SK-N-SH (cell line): ENCODE measurements around the gene ECM1. TPM values are rescaled to one million over a fixed set of nuclear protein-coding genes. Genes with fewer than 3 reads are reported as not detected.

ENCODE experiments used
- CTCF ChIA-PET: fragments of 300-600, 350-600 bp; formaldehyde crosslinking; extraction: SDS; loops from one replicate; lab custom pipeline; 2021; lab: Yijun Ruan, JAX
- POLR2A ChIA-PET: fragments of 350-600 bp; sonication (Branson Sonifier 250); formaldehyde crosslinking; extraction: SDS; loops from one replicate; lab custom pipeline; 2020; ENCODE audit warnings: antibody characterized with exemption, inconsistent platforms; lab: Yijun Ruan, JAX
- DNase-seq: peaks from one replicate; pipeline ENCODE4 v3.0.0; 2012
- H2AFZ ChIP-seq: fragments of 200-600 bp; sonication (generic); 2 replicates; pipeline ENCODE4 v1.8.1; 2016; ENCODE audit warnings: antibody characterized with exemption, mild to moderate bottlenecking, low read depth
- H3F3A ChIP-seq: fragments of 200-600 bp; sonication (generic); replicated peaks from 2 replicates; pipeline ENCODE3; 2016; ENCODE audit warnings: antibody characterized with exemption, mild to moderate bottlenecking; ENCODE audit not compliant: insufficient read depth
- H3K27ac ChIP-seq, 2 experiments: fragments of 200-500 bp in 1 of 2; fragments of 200-600 bp in 1 of 2; sonication (Bioruptor generic) in 1 of 2; sonication (generic), shearing (Covaris generic) in 1 of 2; 2 replicates each; pipeline versions ENCODE4 v1.5.1 to v1.6.1; 2014 to 2016; ENCODE audit warnings: low read depth in 2 of 2, inconsistent platforms in 1 of 2, low read length in 1 of 2, mild to moderate bottlenecking in 1 of 2, mixed read lengths in 1 of 2
- H3K27me3 ChIP-seq: fragments of 200-600 bp; sonication (generic), shearing (Covaris generic); 2 replicates; pipeline ENCODE4 v1.6.1; 2016; ENCODE audit warnings: mixed run types; ENCODE audit not compliant: insufficient read depth
- H3K36me3 ChIP-seq, 2 experiments: fragments of 200-500 bp in 1 of 2; fragments of 200-600 bp in 1 of 2; sonication (Bioruptor generic) in 1 of 2; sonication (generic) in 1 of 2; replicated peaks in 1 of 2; 2 replicates each; pipeline versions ENCODE3 to v1.5.1; 2014 to 2016; ENCODE audit warnings: low read length in 1 of 2, mild to moderate bottlenecking in 1 of 2; ENCODE audit not compliant: insufficient read depth in 2 of 2, control insufficient read depth in 1 of 2
- H3K4me1 ChIP-seq, 2 experiments: fragments of 200-500 bp in 1 of 2; fragments of 200-600 bp in 1 of 2; sonication (Bioruptor generic) in 1 of 2; sonication (generic), shearing (Covaris generic) in 1 of 2; 2 replicates each; pipeline versions ENCODE4 v1.5.1 to v1.6.1; 2014 to 2016; ENCODE audit warnings: low read depth in 1 of 2, low read length in 1 of 2, mixed run types in 1 of 2; ENCODE audit not compliant: insufficient read depth in 2 of 2, control insufficient read depth in 1 of 2
- H3K4me2 ChIP-seq: fragments of 200-600 bp; sonication (generic), shearing (Covaris generic); 2 replicates; pipeline ENCODE4 v1.6.1; 2017; ENCODE audit warnings: mixed run types
- H3K4me3 ChIP-seq, 2 experiments: fragments of 200-500 bp in 1 of 2; fragments of 200-600 bp in 1 of 2; sonication (Bioruptor generic) in 1 of 2; sonication (generic), shearing (Covaris generic) in 1 of 2; 2 replicates each; pipeline versions ENCODE4 v1.5.1 to v1.8.1; 2014 to 2016; ENCODE audit warnings: low read depth in 2 of 2, inconsistent platforms in 1 of 2, low read length in 1 of 2, mild to moderate bottlenecking in 1 of 2, mixed read lengths in 1 of 2, moderate library complexity in 1 of 2
- H3K79me2 ChIP-seq: fragments of 200-600 bp; sonication (generic); 2 replicates; pipeline ENCODE4 v1.8.1; 2017; ENCODE audit warnings: mild to moderate bottlenecking; ENCODE audit not compliant: insufficient read depth
- H3K9ac ChIP-seq: fragments of 200-600 bp; sonication (generic); 2 replicates; pipeline ENCODE4 v1.6.1; 2017; ENCODE audit warnings: mixed run types
- H3K9me2 ChIP-seq: fragments of 200-600 bp; sonication (generic); 2 replicates; pipeline ENCODE4 v1.6.1; 2017; ENCODE audit warnings: mixed run types
- H3K9me3 ChIP-seq: fragments of 200-600 bp; sonication (generic); 2 replicates; pipeline ENCODE4 v1.6.1; 2017; ENCODE audit warnings: mixed run types, mild to moderate bottlenecking, moderate library complexity
- H4K20me1 ChIP-seq: fragments of 200-600 bp; sonication (generic); 2 replicates; pipeline ENCODE4 v1.6.1; 2017; ENCODE audit warnings: mild to moderate bottlenecking, mixed run types; ENCODE audit not compliant: insufficient read depth
- CHD2 ChIP-seq: fragments of 150-350 bp; IDR thresholded peaks from 2 replicates; pipeline ENCODE4 v1.6.1; 2018; ENCODE audit warnings: low read length; ENCODE audit not compliant: partially characterized antibody
- EP300 ChIP-seq, 2 experiments: IDR thresholded peaks; 2 replicates each; pipeline versions ENCODE4 v1.4.0 to v1.6.1; 2012; ENCODE audit warnings: borderline replicate concordance in 1 of 2, low read depth in 1 of 2, low read length in 1 of 2
- EZH2phosphoT487 ChIP-seq: fragments of 200-600 bp; sonication (generic); IDR thresholded peaks from 2 replicates; pipeline ENCODE4 v1.6.1; 2017; ENCODE audit warnings: low read depth, mixed run types, mild to moderate bottlenecking, antibody characterized with exemption, moderate library complexity, borderline replicate concordance
- GABPA ChIP-seq: IDR thresholded peaks from 2 replicates; pipeline ENCODE4 v1.4.0; 2012; ENCODE audit warnings: low read depth, mild to moderate bottlenecking
- GATA2 ChIP-seq: sonication (generic); formaldehyde crosslinking; IDR thresholded peaks from 2 replicates; pipeline ENCODE4 v1.5.0; 2020; ENCODE audit warnings: mild to moderate bottlenecking, missing genetic modification reagents
- RCOR1 ChIP-seq: fragments of 150-350 bp; IDR thresholded peaks from 2 replicates; pipeline ENCODE4 v1.6.1; 2017; ENCODE audit warnings: antibody characterized with exemption, low read length
- RFX5 ChIP-seq: IDR thresholded peaks from 2 replicates; pipeline ENCODE4 v1.6.1; 2012; ENCODE audit warnings: mild to moderate bottlenecking, improper control_type of control experiment, low read length
- RXRA ChIP-seq: IDR thresholded peaks from 2 replicates; pipeline ENCODE4 v1.4.0; 2012; ENCODE audit warnings: low read depth, mild to moderate bottlenecking, borderline replicate concordance
- SIN3A ChIP-seq: IDR thresholded peaks from 2 replicates; pipeline ENCODE4 v1.6.1; 2012; ENCODE audit warnings: low read depth, mild to moderate bottlenecking, low read length, moderate library complexity, borderline replicate concordance
- SMC3 ChIP-seq: IDR thresholded peaks from 2 replicates; pipeline ENCODE4 v1.6.1; 2012; ENCODE audit warnings: low read depth, low read length, improper control_type of control experiment
- TAF1 ChIP-seq: IDR thresholded peaks from 2 replicates; pipeline ENCODE4 v1.6.1; 2012; ENCODE audit warnings: low read depth, mild to moderate bottlenecking, low read length, moderate library complexity, borderline replicate concordance
- TCF12 ChIP-seq: IDR thresholded peaks from 2 replicates; pipeline ENCODE4 v1.4.0; 2012
- YY1 ChIP-seq: IDR thresholded peaks from 2 replicates; pipeline ENCODE4 v1.4.0; 2012; ENCODE audit warnings: low read depth, mild to moderate bottlenecking
- WGBS: methylation state at CpG from one replicate; pipeline ENCODE4 v1.1.6; 2017; ENCODE audit warnings: low lambda C conversion rate; 5-methylcytosine and 5-hydroxymethylcytosine counted together
- polyA plus RNA-seq, 3 experiments: library from polyadenylated mRNA; depleted of rRNA; stranded (reverse); fragments of >200 nt; gene quantifications; 2 replicates each; pipeline ENCODE4 v1.2.3, GENCODE V29; 2012
- TF ChIP-seq, protein P1 (sequence below): IDR thresholded peaks from 2 replicates; pipeline ENCODE4; 2012
- TF ChIP-seq, protein P2 (sequence below): IDR thresholded peaks from 2 replicates; pipeline ENCODE4 v1.6.1; 2012; ENCODE audit warnings: mild to moderate bottlenecking, low read depth, low read length, moderate library complexity

Gene ECM1
- polyA plus RNA-seq, 1 of the 3 experiments (the other 2 are of a cell fraction) = 32.3 TPM

- WGBS = 96% methylated on average over 13 of the region's 23 CpGs
- H3K27ac ChIP-seq = no peak overlapping the region
- peaks cover 5 to 13% of the 10 kb centered on the region in 2 experiments; a peak in 2 of 4 replicates for H3K4me1 ChIP-seq
- H3K27me3 ChIP-seq = no peaks in the 10 kb centered on the region
- no peaks in the 10 kb centered on the region for H3K36me3 ChIP-seq
- POLR2A ChIA-PET = interaction anchor here (0.8 kb wide), 1 partner anchor 9 kb away, joined by 3 read pairs; no protein-coding TSS in a partner anchor
- H2AFZ ChIP-seq = no peak overlapping the region
- H3K4me2 ChIP-seq = no peak overlapping the region
- peaks cover 17% of the 10 kb centered on the region for H3F3A ChIP-seq
- H4K20me1 ChIP-seq = no peaks in the 10 kb centered on the region
- no peak overlapping the region for H3K9ac ChIP-seq
- DNase-seq = no peak
- H3K79me2 ChIP-seq = peaks cover 8% of the 10 kb centered on the region; the same call in 1 of the 2 replicates
- no peaks in the 10 kb centered on the region for H3K9me3 ChIP-seq
- no peaks in the 10 kb centered on the region for H3K9me2 ChIP-seq
- CTCF ChIA-PET = interaction anchor here (0.8 to 7.3 kb wide), 2 partner anchors 7 to 68 kb away, joined by 4 to 88 read pairs; no protein-coding TSS in a partner anchor
- H3K4me3 ChIP-seq = no peak overlapping the region
- TF ChIP-seq RFX5 (no peak), SIN3A (no peak), EZH2phosphoT487 (no peak), YY1 (no peak), RXRA (no peak)
- TF ChIP-seq, protein P1, sequence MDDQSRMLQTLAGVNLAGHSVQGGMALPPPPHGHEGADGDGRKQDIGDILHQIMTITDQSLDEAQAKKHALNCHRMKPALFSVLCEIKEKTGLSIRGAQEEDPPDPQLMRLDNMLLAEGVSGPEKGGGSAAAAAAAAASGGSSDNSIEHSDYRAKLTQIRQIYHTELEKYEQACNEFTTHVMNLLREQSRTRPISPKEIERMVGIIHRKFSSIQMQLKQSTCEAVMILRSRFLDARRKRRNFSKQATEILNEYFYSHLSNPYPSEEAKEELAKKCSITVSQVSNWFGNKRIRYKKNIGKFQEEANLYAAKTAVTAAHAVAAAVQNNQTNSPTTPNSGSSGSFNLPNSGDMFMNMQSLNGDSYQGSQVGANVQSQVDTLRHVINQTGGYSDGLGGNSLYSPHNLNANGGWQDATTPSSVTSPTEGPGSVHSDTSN = no peak
Observed at GRCh38 chr1:150553392-150554085, 45.6 kb downstream of the ECM1 start.

DNA sequence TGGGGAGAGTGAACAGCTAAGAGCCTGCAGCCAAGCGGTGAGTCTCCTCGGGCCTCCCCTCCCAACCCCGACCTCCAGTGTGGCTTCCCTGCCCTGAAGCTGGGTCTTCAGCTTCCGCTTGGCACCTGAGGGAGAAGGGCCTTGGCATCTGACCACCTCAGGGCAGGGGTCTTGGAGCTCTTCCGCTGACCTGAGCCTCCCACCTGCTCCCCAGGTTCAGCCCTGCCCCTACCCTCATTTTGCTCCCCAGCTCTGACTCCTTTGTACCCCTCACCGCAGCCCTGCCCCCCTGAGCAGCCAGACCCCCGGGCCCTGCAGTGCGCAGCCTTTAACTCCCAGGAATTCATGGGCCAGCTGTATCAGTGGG lies 46.2 kb downstream of the ECM1 start:
- ChIA-PET POLR2A (interaction anchor here (0.8 kb wide), 1 partner anchor 8 kb away, joined by 3 read pairs; no protein-coding TSS in a partner anchor), CTCF (interaction anchor here (0.8 to 1.5 kb wide), 2 partner anchors 22 to 67 kb away, joined by 4 to 6 read pairs; no protein-coding TSS in a partner anchor)
- Histone ChIP-seq H3K36me3 (no peaks in the 10 kb centered on the region), H3K9ac (no peak overlapping the region), H3K4me1 (peaks cover 4 to 13% of the 10 kb centered on the region in 2 experiments; a peak in 2 of 4 replicates), H3K4me2 (no peak overlapping the region), H3K4me3 (no peak overlapping the region), H4K20me1 (no peaks in the 10 kb centered on the region), H3K27me3 (no peaks in the 10 kb centered on the region), H3K9me3 (no peaks in the 10 kb centered on the region), H3K27ac (no peak overlapping the region), H3K9me2 (no peaks in the 10 kb centered on the region), H3K79me2 (peaks cover 12% of the 10 kb centered on the region; the same call in 1 of the 2 replicates), H3F3A (peaks cover 17% of the 10 kb centered on the region), H2AFZ (no peak overlapping the region)
- no peak for DNase-seq
- TF ChIP-seq EP300 (IDR thresholded peaks at IDR 0.05; ENCODE audit: borderline replicate concordance in 1 of 2, low read depth in 1 of 2, low read length in 1 of 2) = no peak
- TF ChIP-seq CHD2 = no peak
- TF ChIP-seq, protein P2, sequence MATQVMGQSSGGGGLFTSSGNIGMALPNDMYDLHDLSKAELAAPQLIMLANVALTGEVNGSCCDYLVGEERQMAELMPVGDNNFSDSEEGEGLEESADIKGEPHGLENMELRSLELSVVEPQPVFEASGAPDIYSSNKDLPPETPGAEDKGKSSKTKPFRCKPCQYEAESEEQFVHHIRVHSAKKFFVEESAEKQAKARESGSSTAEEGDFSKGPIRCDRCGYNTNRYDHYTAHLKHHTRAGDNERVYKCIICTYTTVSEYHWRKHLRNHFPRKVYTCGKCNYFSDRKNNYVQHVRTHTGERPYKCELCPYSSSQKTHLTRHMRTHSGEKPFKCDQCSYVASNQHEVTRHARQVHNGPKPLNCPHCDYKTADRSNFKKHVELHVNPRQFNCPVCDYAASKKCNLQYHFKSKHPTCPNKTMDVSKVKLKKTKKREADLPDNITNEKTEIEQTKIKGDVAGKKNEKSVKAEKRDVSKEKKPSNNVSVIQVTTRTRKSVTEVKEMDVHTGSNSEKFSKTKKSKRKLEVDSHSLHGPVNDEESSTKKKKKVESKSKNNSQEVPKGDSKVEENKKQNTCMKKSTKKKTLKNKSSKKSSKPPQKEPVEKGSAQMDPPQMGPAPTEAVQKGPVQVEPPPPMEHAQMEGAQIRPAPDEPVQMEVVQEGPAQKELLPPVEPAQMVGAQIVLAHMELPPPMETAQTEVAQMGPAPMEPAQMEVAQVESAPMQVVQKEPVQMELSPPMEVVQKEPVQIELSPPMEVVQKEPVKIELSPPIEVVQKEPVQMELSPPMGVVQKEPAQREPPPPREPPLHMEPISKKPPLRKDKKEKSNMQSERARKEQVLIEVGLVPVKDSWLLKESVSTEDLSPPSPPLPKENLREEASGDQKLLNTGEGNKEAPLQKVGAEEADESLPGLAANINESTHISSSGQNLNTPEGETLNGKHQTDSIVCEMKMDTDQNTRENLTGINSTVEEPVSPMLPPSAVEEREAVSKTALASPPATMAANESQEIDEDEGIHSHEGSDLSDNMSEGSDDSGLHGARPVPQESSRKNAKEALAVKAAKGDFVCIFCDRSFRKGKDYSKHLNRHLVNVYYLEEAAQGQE = no peak
- no peak for TF ChIP-seq TAF1
- no peak for TF ChIP-seq EZH2phosphoT487
- TF ChIP-seq TCF12 = no peak
- TF ChIP-seq RCOR1 = no peak
- TF ChIP-seq SMC3 = no peak
- TF ChIP-seq SIN3A = no peak
- TF ChIP-seq GATA2 = no peak
- TF ChIP-seq, protein P1 = no peak
- TF ChIP-seq GABPA = no peak
- WGBS = 96% methylated on average over 4 of the region's 8 CpGs
